Measurements from ENCODE around the gene LCAT. TPM values are rescaled to one million over a fixed set of nuclear protein-coding genes. Genes with fewer than 3 reads are reported as not detected.

LCAT gene
- total and polyA plus RNA-seq, 9 of the 15 experiments (the other 6 are each of a cell fraction or from before 2014, with no cell fraction given) = 0.46 to 21.0 (median 5.0) TPM

- no peak for FAIRE-seq
- no peaks in the 10 kb centered on the region for H3K9me3 ChIP-seq (replicated peaks; ENCODE audit: control insufficient read depth, insufficient read depth, low read depth, low read length)
- no peak overlapping the region for H3K4me2 ChIP-seq (ENCODE audit: insufficient read depth, low read length)
- in situ Hi-C loops (cut with MboI) (no loop called here), intact Hi-C loops (cut with micrococcal nuclease) (loop anchor here (10.0 kb wide), 1 partner anchor 406 kb away; the partner anchor contains the start of gene RIPOR1)
- H3K27ac ChIP-seq (ENCODE audit: extremely low read depth, low read depth, low read length) = no peak overlapping the region
- 84% methylated on average over 15 of the region's 17 CpGs for WGBS (ENCODE audit: insufficient coverage, low coverage, missing lambda C conversion rate)
- H3K9me1 ChIP-seq (ENCODE audit: control insufficient read depth, insufficient read depth, low read length) = no peaks in the 10 kb centered on the region
- peaks cover 24% of the 10 kb centered on the region; the same call in 2 of the 3 replicates for H3K36me3 ChIP-seq (ENCODE audit: control insufficient read depth, insufficient read depth, low read length)
- H3K79me2 ChIP-seq (ENCODE audit: control insufficient read depth, insufficient read depth, low read length) = peaks cover 24% of the 10 kb centered on the region
- no peak overlapping the region for H3K4me3 ChIP-seq
- no peak overlapping the region for H2AFZ ChIP-seq (ENCODE audit: low read depth, low read length)
- no peak overlapping the region for H3K9ac ChIP-seq (ENCODE audit: insufficient read depth in 1 of 2, low read depth in 2 of 2, low read length in 2 of 2)
- H3K27me3 ChIP-seq (ENCODE audit: control insufficient read depth in 2 of 2, insufficient read depth in 2 of 2, low read length in 2 of 2) = no peaks in the 10 kb centered on the region
- BruUV-seq (replicated peaks) = no TSS peak
- POLR2A ChIA-PET = interaction anchor here (0.7 to 2.5 kb wide), 5 partner anchors 9 to 39 kb away, joined by 3 to 8 read pairs (median 4); no protein-coding TSS in a partner anchor
- H4K20me1 ChIP-seq (replicated peaks; ENCODE audit: control insufficient read depth, insufficient read depth, low read length) = no peaks in the 10 kb centered on the region; the same call in 1 of the 2 replicates
- peaks cover 11 to 50% of the 10 kb centered on the region in 2 experiments; a peak in 3 of 5 replicates for H3K4me1 ChIP-seq (replicated peaks in 1 of 2; ENCODE audit: control insufficient read depth in 2 of 2, insufficient read depth in 2 of 2, low read length in 2 of 2)
- 0 out of 2 replicates have a peak, but pooled peaks have one; percentile 0 for TF ChIP-seq FOXP1 (CRISPR knock-in tag; IDR thresholded peaks at IDR 0.05)
- TF ChIP-seq NR1H2 (CRISPR knock-in tag; IDR thresholded peaks at IDR 0.05) = no peak
- 0 out of 2 replicates have a peak, but pooled peaks have one; percentile 38 for TF ChIP-seq RBFOX2 (IDR thresholded peaks at IDR 0.05; ENCODE audit: low read depth, low read length)
- TF ChIP-seq POLR2G (IDR thresholded peaks at IDR 0.05; ENCODE audit: low read depth, low read length) = peak; percentile 68
- CTCF ChIA-PET (ENCODE audit: low intra/inter-chr PET ratio) = interaction anchor here (0.6 kb wide), 1 partner anchor 110 kb away, joined by 4 read pairs; no protein-coding TSS in a partner anchor
- ATAC-seq = no peak
- no peak for DNase-seq (ENCODE audit: extremely low read depth in 1 of 4, low spot score in 3 of 4)
Observed at GRCh38 chr16:67930678-67931211, 13.2 kb downstream of the LCAT start.

- no peak overlapping the region for H2AFZ ChIP-seq (ENCODE audit: low read depth, low read length)
- H3K9me3 ChIP-seq (replicated peaks; ENCODE audit: control insufficient read depth, insufficient read depth, low read depth, low read length) = no peaks in the 10 kb centered on the region
- peaks cover 24% of the 10 kb centered on the region; the same call in 2 of the 3 replicates for H3K36me3 ChIP-seq (ENCODE audit: control insufficient read depth, insufficient read depth, low read length)
- no peak overlapping the region for H3K4me3 ChIP-seq
- H3K27ac ChIP-seq (ENCODE audit: extremely low read depth, low read depth, low read length) = no peak overlapping the region
- WGBS (ENCODE audit: insufficient coverage, low coverage, missing lambda C conversion rate) = 88% methylated on average over 9 of the region's 14 CpGs
- H4K20me1 ChIP-seq (replicated peaks; ENCODE audit: control insufficient read depth, insufficient read depth, low read length) = no peaks in the 10 kb centered on the region; the same call in 1 of the 2 replicates
- peaks cover 18% of the 10 kb centered on the region for H3K79me2 ChIP-seq (ENCODE audit: control insufficient read depth, insufficient read depth, low read length)
- no peak overlapping the region for H3K9ac ChIP-seq (ENCODE audit: insufficient read depth in 1 of 2, low read depth in 2 of 2, low read length in 2 of 2)
- BruUV-seq (replicated peaks) = no TSS peak
- no peaks in the 10 kb centered on the region for H3K27me3 ChIP-seq (ENCODE audit: control insufficient read depth in 2 of 2, insufficient read depth in 2 of 2, low read length in 2 of 2)
- ChIA-PET CTCF (ENCODE audit: low intra/inter-chr PET ratio) (interaction anchor here (0.6 to 3.8 kb wide), 2 partner anchors 47 to 110 kb away, joined by 4 to 35 read pairs; partner anchors contain the start of gene NRN1L), POLR2A (interaction anchor here (1.5 kb wide), 1 partner anchor 38 kb away, joined by 4 read pairs; no protein-coding TSS in a partner anchor)
- H3K9me1 ChIP-seq (ENCODE audit: control insufficient read depth, insufficient read depth, low read length) = no peaks in the 10 kb centered on the region
- ATAC-seq = no peak
- intact Hi-C loops (cut with micrococcal nuclease) = loop anchor here (10.0 kb wide), 1 partner anchor 405 kb away; the partner anchor contains the start of gene RIPOR1
- in situ Hi-C loops (cut with MboI) = no loop called here
- DNase-seq (ENCODE audit: extremely low read depth in 1 of 4, low spot score in 3 of 4) = no peak
- peaks cover 11 to 44% of the 10 kb centered on the region in 2 experiments; a peak in 3 of 5 replicates for H3K4me1 ChIP-seq (replicated peaks in 1 of 2; ENCODE audit: control insufficient read depth in 2 of 2, insufficient read depth in 2 of 2, low read length in 2 of 2)
- H3K4me2 ChIP-seq (ENCODE audit: insufficient read depth, low read length) = no peak overlapping the region
- FAIRE-seq = no peak
- TF ChIP-seq SNAPC5 (CRISPR knock-in tag; IDR thresholded peaks at IDR 0.05) = no peak
- no peak for TF ChIP-seq MCM5 (IDR thresholded peaks at IDR 0.05; ENCODE audit: low read depth)
- no peak for TF ChIP-seq PHF20 (IDR thresholded peaks at IDR 0.05; ENCODE audit: partially characterized antibody)
- no peak for TF ChIP-seq ZNF518B (CRISPR knock-in tag; IDR thresholded peaks at IDR 0.05)
- no peak for TF ChIP-seq TOE1 (IDR thresholded peaks at IDR 0.05; ENCODE audit: borderline replicate concordance)
- TF ChIP-seq TOE1 (CRISPR knock-in tag; IDR thresholded peaks at IDR 0.05; ENCODE audit: borderline replicate concordance, low read depth) = no peak
- no peak for TF ChIP-seq ZNF217 (CRISPR knock-in tag; IDR thresholded peaks at IDR 0.05)
Observed at GRCh38 chr16:67930191-67930590, 13.7 kb downstream of the LCAT start.
